GM12878 (cell line): Measurements from ENCODE around the gene PTPMT1. TPM values are rescaled to one million over a fixed set of nuclear protein-coding genes. Genes with fewer than 3 reads are reported as not detected.

Experiments used
- CREM ChIP-seq: IDR thresholded peaks from 2 replicates; pipeline ENCODE4 v1.6.1; 2014; ENCODE audit warnings: antibody characterized with exemption, low read depth
- DPF2 ChIP-seq: fragments of 450-650 bp; IDR thresholded peaks from 2 replicates; pipeline ENCODE4 v1.6.1; 2017; ENCODE audit warnings: mild to moderate bottlenecking
- EGR1 ChIP-seq, 2 experiments: IDR thresholded peaks; 1 replicate in 1 of 2; 2 replicates in 1 of 2; pipeline ENCODE4 v1.6.1; 2011 to 2012; ENCODE audit warnings: low read depth in 2 of 2, low read length in 2 of 2, borderline replicate concordance in 1 of 2, mild to moderate bottlenecking in 1 of 2, moderate library complexity in 1 of 2
- HDAC6 ChIP-seq: fragments of 200-600 bp; sonication (generic); IDR thresholded peaks from one replicate; pipeline ENCODE4 v1.8.0; 2017; ENCODE audit warnings: antibody characterized with exemption; ENCODE audit not compliant: unreplicated experiment
- HDGF ChIP-seq: fragments of 450-650 bp; IDR thresholded peaks from 2 replicates; pipeline ENCODE4 v1.6.1; 2016; ENCODE audit warnings: antibody characterized with exemption
- IRF4 ChIP-seq: IDR thresholded peaks from 2 replicates; pipeline ENCODE4 v1.6.1; 2011; ENCODE audit warnings: low read depth, low read length
- POLR2AphosphoS5 ChIP-seq: IDR thresholded peaks from 2 replicates; pipeline ENCODE4 v1.6.1; 2011; ENCODE audit warnings: mild to moderate bottlenecking, low read length, inconsistent platforms
- RAD21 ChIP-seq: IDR thresholded peaks from 2 replicates; pipeline ENCODE4 v1.6.1; 2011; ENCODE audit warnings: mild to moderate bottlenecking, low read depth, low read length, moderate library complexity; ENCODE audit not compliant: insufficient read depth
- RAD51 ChIP-seq: fragments of 450-650 bp; IDR thresholded peaks from 2 replicates; pipeline ENCODE4 v1.6.1; 2016; ENCODE audit warnings: moderate library complexity, mild to moderate bottlenecking, inconsistent platforms
- RELA ChIP-seq: fragments of 450-650 bp; IDR thresholded peaks from 2 replicates; pipeline ENCODE4 v1.8.0; 2014; ENCODE audit warnings: borderline replicate concordance; ENCODE audit not compliant: partially characterized antibody
- ZNF207 ChIP-seq: fragments of 450-650 bp; IDR thresholded peaks from 2 replicates; pipeline ENCODE4 v1.6.1; 2014; ENCODE audit warnings: antibody characterized with exemption, mild to moderate bottlenecking, borderline replicate concordance
- polyA plus RNA-seq, 11 experiments: library from polyadenylated mRNA; depleted of rRNA in 4 of 11; unstranded in 6 of 11; stranded (reverse) in 5 of 11; fragments of >200 nt; fragmentation: Nextera tagmentation in 4 of 11; fragmentation: Illumina TruSeq in 1 of 11; extraction: Ambion mirVana in 4 of 11; extraction: Trizol in 1 of 11; gene quantifications; 1 replicate in 1 of 11; 2 replicates in 10 of 11; pipeline versions ENCODE4 v1.2.1 to v1.2.3, GENCODE V29; 2011 to 2016; ENCODE audit warnings: inconsistent platforms in 2 of 11, missing spikeins in 2 of 11, low read depth in 1 of 11
- total RNA-seq, 4 experiments: library from RNA; depleted of rRNA in 3 of 4; stranded (reverse); fragments of >200 nt in 3 of 4; fragmentation: Illumina TruSeq in 1 of 4; extraction: Trizol in 1 of 4; gene quantifications; 2 replicates each; pipeline versions ENCODE4 v1.2.1 to v1.2.3, GENCODE V29; 2013 to 2021
- TF ChIP-seq, protein P1 (sequence below): fragments of 450-650 bp; IDR thresholded peaks from 2 replicates; pipeline ENCODE4 v1.6.1; 2016; ENCODE audit warnings: mild to moderate bottlenecking, moderate library complexity, borderline replicate concordance
- TF ChIP-seq, protein P2 (sequence below): IDR thresholded peaks from 2 replicates; pipeline ENCODE4 v1.6.1; 2011; ENCODE audit warnings: mild to moderate bottlenecking, low read depth, low read length, moderate library complexity; ENCODE audit not compliant: insufficient replicate concordance
- TF ChIP-seq, protein P3 (sequence below): fragments of 450-650 bp; conservative IDR thresholded peaks from 2 replicates; pipeline ENCODE4 v1.6.1; 2017; ENCODE audit warnings: mild to moderate bottlenecking, moderate library complexity

Gene PTPMT1
- total and polyA plus RNA-seq, 10 of the 15 experiments (the other 5 are each of a cell fraction or from before 2014, with no cell fraction given), result 12.0 to 116 (median 58.2) TPM

DNA sequence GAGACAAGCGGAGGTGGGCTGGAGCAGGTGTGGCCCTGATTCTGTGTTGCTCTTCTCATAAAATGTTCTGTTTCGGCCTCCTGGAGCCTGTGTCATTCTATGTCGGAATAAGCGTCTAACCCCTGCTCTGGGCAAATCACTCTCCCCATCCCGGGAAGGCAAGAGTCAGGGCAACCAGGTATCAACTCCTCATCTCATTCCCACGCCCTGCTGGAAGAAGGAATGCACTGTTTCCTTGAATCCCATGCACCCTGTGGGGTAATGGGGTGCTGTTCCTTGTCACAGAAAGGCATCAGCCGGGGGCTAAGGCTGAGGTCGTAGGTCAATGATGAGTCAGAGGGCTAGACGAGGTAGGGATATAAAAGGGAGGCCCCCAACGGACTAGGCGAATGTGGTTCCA is 23.7 kb downstream of the PTPMT1 start (continued):
- TF ChIP-seq, protein P1, sequence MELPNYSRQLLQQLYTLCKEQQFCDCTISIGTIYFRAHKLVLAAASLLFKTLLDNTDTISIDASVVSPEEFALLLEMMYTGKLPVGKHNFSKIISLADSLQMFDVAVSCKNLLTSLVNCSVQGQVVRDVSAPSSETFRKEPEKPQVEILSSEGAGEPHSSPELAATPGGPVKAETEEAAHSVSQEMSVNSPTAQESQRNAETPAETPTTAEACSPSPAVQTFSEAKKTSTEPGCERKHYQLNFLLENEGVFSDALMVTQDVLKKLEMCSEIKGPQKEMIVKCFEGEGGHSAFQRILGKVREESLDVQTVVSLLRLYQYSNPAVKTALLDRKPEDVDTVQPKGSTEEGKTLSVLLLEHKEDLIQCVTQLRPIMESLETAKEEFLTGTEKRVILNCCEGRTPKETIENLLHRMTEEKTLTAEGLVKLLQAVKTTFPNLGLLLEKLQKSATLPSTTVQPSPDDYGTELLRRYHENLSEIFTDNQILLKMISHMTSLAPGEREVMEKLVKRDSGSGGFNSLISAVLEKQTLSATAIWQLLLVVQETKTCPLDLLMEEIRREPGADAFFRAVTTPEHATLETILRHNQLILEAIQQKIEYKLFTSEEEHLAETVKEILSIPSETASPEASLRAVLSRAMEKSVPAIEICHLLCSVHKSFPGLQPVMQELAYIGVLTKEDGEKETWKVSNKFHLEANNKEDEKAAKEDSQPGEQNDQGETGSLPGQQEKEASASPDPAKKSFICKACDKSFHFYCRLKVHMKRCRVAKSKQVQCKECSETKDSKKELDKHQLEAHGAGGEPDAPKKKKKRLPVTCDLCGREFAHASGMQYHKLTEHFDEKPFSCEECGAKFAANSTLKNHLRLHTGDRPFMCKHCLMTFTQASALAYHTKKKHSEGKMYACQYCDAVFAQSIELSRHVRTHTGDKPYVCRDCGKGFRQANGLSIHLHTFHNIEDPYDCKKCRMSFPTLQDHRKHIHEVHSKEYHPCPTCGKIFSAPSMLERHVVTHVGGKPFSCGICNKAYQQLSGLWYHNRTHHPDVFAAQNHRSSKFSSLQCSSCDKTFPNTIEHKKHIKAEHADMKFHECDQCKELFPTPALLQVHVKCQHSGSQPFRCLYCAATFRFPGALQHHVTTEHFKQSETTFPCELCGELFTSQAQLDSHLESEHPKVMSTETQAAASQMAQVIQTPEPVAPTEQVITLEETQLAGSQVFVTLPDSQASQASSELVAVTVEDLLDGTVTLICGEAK, result no peak
- TF ChIP-seq HDGF (no peak), RAD51 (no peak), EGR1 (IDR thresholded peaks at IDR 0.05; ENCODE audit: borderline replicate concordance in 1 of 2, low read depth in 2 of 2, low read length in 2 of 2) (no peak), ZNF207 (no peak), DPF2 (no peak), IRF4 (no peak), CREM (no peak), HDAC6 (no peak), RAD21 (no peak), POLR2AphosphoS5 (no peak), RELA (no peak)
- TF ChIP-seq, protein P2, sequence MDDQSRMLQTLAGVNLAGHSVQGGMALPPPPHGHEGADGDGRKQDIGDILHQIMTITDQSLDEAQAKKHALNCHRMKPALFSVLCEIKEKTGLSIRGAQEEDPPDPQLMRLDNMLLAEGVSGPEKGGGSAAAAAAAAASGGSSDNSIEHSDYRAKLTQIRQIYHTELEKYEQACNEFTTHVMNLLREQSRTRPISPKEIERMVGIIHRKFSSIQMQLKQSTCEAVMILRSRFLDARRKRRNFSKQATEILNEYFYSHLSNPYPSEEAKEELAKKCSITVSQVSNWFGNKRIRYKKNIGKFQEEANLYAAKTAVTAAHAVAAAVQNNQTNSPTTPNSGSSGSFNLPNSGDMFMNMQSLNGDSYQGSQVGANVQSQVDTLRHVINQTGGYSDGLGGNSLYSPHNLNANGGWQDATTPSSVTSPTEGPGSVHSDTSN, result no peak
- TF ChIP-seq, protein P3, sequence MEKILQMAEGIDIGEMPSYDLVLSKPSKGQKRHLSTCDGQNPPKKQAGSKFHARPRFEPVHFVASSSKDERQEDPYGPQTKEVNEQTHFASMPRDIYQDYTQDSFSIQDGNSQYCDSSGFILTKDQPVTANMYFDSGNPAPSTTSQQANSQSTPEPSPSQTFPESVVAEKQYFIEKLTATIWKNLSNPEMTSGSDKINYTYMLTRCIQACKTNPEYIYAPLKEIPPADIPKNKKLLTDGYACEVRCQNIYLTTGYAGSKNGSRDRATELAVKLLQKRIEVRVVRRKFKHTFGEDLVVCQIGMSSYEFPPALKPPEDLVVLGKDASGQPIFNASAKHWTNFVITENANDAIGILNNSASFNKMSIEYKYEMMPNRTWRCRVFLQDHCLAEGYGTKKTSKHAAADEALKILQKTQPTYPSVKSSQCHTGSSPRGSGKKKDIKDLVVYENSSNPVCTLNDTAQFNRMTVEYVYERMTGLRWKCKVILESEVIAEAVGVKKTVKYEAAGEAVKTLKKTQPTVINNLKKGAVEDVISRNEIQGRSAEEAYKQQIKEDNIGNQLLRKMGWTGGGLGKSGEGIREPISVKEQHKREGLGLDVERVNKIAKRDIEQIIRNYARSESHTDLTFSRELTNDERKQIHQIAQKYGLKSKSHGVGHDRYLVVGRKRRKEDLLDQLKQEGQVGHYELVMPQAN, result no peak
- TF ChIP-seq, all 136 proteins: peak for 0
